C4-2B (cell line): ENCODE data around the gene PASD1.

Experiments used
- CTCF ChIP-seq: fragments of 450-650 bp; conservative IDR thresholded peaks from 2 replicates; pipeline ENCODE4 v1.5.1; 2017; ENCODE audit warnings: mild to moderate bottlenecking
- ZFX ChIP-seq: fragments of 450-650 bp; IDR thresholded peaks from 2 replicates; pipeline ENCODE4 v1.6.1; 2017

- TF ChIP-seq CTCF (no peak), ZFX (no peak)
Measured at GRCh38 chrX:151517421-151517820, 46.1 kb upstream of the PASD1 start.
